HG03521 (cell line): Measurements from ENCODE around the gene LZTS3.

Experiments
- ATAC-seq: cut with Tn5 transposase; IDR thresholded peaks from one replicate; pipeline ENCODE4 v1.9.1; 2021; ENCODE audit warnings: mild to moderate bottlenecking, moderate library complexity; ENCODE audit not compliant: unreplicated experiment

Gene LZTS3

GRCh38 chr20:3115190-3116107 is 57.9 kb downstream of the LZTS3 start:
- no peak for ATAC-seq
